GM12865 (cell line): ENCODE measurements around the gene PDE3B.
"Not testable (repeated sequence)": the region's sequence is repeated elsewhere in the genome, so short reads cannot be mapped to it uniquely, and the experiment has no call there.

Source experiments
- DNase-seq: peaks from one replicate; pipeline ENCODE4 v3.0.0; 2010; ENCODE audit warnings: low read depth
- H3K4me3 ChIP-seq: 2 replicates; pipeline ENCODE4 v1.5.1; 2011; ENCODE audit warnings: mild to moderate bottlenecking, low read depth, low read length, control low read depth
- CTCF ChIP-seq: IDR thresholded peaks from 2 replicates; pipeline ENCODE4 v1.5.1; 2011; ENCODE audit warnings: low read length, control low read depth, low read depth, inconsistent platforms; ENCODE audit not compliant: insufficient read depth; ENCODE audit errors: missing control alignments

Gene PDE3B

GRCh38 chr11:14881576-14882193, 238.1 kb downstream of the PDE3B start:
- TF ChIP-seq CTCF, result no peak
- DNase-seq, result no peak
- H3K4me3 ChIP-seq, result no peak overlapping the region

GRCh38 chr11:14882196-14882595, 238.6 kb downstream of the PDE3B start:
- no peak for DNase-seq
- TF ChIP-seq CTCF, result no peak
- no peak overlapping the region for H3K4me3 ChIP-seq

GRCh38 chr11:14883683-14884082, 240.1 kb downstream of the PDE3B start:
- DNase-seq, H3K4me3 ChIP-seq: not testable (repeated sequence)

DNA sequence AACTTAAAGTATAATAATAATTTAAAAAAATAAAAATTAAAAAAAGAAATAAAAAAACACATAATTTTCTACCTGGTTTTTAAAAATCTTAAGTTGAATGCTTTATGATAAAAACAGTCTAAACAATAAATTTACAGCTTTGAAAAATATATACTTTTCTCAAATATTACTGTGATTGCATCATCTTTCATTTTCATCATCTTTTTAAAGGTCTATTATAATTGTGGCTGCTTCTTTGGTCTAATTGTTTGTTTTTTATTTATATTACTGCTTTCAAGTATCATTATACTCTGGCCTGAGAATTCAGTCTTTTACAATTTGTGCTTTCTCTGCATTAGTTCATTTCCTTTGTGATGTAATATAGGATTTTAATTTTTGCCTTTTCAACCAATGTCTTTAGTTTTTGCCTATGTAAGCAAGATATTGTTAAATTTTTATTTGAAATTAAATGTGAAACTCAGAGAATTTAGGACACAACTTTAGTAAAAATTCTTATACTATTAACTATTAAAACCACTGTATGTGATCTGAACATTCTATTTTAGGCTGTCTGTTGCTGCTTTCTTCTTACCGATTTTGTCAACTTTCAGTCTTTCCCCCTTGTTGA, 241.2 kb downstream of the PDE3B start:
- TF ChIP-seq CTCF, result no peak
- no peak for DNase-seq
- no peak overlapping the region for H3K4me3 ChIP-seq

DNA sequence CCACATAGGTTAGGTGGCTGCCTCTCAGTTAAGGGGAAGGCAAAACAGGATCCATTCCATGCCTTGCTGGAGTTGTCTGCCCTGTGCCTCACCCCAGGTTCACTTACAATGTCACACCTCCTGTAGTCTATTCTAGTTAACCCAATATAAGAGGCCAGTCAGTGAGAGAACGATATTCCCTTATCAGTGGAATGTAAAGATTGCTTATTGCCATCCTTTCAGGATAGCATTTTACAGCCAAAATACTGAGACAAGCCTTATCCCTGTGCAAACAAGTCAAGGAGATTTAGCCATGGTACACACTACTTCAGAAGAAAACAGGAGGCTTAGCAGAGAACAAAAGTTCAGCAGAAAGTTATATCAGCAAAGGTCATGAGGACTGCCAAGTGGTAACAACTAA, 242.9 kb downstream of the PDE3B start:
- no peak for DNase-seq
- H3K4me3 ChIP-seq, result no peak overlapping the region
- no peak for TF ChIP-seq CTCF

DNA sequence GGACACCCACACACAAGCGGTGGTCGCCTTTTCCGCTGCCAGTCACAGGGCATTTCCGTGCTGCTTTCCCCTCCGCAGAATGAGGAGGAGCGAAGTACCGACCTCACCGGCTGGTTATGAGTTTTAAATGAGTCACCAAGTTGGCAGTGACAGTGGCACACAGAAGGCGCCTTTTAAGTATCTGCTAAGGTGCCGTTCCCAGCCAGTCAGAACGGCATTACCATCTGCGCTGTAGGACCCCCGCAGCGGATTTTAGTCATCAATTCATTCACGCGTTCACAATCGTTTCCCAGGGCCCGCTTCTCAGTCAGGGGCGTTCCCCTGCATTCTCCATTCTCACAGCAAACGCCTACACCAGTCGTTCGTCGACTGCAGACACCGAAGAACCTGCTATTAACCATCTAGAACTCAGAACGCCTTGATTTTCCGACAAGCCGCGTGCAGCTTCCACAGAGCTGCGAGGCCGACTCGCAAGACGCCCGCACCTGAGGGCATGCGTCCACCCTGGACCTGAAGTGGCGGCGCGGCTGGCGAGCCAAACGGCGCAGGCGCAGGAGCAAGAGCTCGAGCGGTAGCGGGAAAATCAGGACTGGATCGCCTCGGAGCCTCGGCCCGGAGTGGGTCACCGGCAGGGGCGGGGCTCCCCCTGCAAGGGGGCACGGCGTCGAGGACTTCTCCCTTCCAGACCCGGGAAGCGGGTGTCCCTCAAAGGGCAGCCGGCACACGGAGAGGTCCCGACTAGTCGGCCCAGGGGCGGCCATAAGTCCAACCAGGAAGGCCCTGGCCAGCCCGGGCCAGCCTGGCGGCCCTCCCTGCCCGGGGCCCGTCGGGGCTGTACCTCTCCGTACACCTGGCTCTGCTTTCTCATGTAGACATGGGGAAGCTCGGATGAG, 247.8 kb downstream of the PDE3B start:
- TF ChIP-seq CTCF, result no peak
- H3K4me3 ChIP-seq, result peak overlapping the region; percentile 84
- DNase-seq, result peak; percentile 96

DNA sequence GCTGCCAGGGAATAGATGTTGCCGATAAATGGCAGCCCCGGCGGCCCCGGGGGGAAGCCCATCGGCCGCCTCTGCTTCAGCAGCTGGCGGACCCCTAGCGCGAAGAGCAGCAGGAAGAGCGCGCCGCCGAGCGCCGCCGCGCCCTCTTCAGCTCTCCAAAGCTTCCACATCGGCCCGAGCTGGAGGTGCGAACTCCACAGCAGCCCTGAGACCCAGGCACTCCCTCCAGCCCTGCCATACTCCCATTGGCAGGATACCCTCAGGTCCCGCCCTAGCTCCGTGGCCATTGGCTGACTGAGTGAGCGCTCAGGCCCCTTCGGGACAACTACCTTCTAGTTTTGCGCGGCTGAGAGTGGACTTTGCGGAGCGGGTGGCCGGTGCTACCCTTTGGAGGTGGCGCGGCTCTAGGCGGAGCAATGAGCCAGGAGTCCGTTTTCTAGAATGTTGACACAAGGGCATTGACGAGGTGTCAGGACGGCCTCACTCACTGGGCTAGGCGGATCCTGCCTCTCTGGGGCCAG, 248.5 kb downstream of the PDE3B start, which contains the start of gene CYP2R1:
CYP2R1 (minus strand) TSS at position 196 of the 521 bp plus-strand sequence; CDS start at position 170, 26 bp downstream.
- no peak for TF ChIP-seq CTCF
- H3K4me3 ChIP-seq, result peak within 1 kb of the TSS; percentile 84

More for the DNA sequence above, 248.5 kb downstream of the PDE3B start, which contains the start of gene CYP2R1:
- peak; percentile 99 for DNase-seq
